Measurements from ENCODE around the gene DLL3.

DNA sequence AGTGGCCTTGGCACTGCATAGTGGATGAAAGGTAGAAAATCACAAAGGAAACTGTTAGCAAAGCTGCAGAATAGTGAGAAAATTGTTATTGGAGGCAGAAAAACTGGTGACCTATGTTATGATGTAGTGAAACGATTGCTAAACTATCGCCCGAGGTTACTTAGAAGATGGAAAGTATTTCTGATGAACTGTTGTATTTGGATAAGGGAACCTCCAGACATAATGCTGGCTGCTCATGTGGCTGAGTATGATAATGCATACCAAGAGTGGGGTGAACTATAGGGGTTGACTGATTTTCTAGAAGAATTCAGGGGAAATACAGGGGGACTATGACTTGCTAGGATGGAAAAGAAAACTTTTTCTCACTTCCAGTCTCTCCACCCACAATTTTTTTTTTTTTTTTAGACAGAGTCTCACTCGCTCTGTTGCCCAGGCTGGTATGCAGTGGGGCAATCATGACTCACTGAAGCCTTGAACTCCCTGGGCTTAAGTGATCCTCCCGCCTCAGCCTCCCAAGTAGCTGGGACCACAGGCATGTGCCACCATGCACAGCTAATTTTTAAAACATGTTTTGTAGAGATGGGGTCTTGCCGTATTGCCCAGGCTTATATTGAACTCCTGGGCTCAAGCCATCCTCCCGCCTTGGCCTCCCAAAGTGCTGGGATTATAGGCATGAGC is 45.6 kb downstream of the DLL3 start:
- TF ChIP-seq, protein P1, sequence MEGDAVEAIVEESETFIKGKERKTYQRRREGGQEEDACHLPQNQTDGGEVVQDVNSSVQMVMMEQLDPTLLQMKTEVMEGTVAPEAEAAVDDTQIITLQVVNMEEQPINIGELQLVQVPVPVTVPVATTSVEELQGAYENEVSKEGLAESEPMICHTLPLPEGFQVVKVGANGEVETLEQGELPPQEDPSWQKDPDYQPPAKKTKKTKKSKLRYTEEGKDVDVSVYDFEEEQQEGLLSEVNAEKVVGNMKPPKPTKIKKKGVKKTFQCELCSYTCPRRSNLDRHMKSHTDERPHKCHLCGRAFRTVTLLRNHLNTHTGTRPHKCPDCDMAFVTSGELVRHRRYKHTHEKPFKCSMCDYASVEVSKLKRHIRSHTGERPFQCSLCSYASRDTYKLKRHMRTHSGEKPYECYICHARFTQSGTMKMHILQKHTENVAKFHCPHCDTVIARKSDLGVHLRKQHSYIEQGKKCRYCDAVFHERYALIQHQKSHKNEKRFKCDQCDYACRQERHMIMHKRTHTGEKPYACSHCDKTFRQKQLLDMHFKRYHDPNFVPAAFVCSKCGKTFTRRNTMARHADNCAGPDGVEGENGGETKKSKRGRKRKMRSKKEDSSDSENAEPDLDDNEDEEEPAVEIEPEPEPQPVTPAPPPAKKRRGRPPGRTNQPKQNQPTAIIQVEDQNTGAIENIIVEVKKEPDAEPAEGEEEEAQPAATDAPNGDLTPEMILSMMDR (IDR thresholded peaks at IDR 0.05) = no peak
- TF ChIP-seq POLR2A (IDR thresholded peaks at IDR 0.05) (no peak), EP300 (IDR thresholded peaks at IDR 0.05) (no peak)

All from suprapubic skin (tissue), 3 donors.